ENCODE results near the gene LIME1. TPM values are rescaled to one million over a fixed set of nuclear protein-coding genes. Genes with fewer than 3 reads are reported as not detected.

Gene LIME1
- total RNA-seq, 4 donors from 2014 or later: 1.6 to 16.6 (median 4.8) TPM

- TF ChIP-seq, protein P1, sequence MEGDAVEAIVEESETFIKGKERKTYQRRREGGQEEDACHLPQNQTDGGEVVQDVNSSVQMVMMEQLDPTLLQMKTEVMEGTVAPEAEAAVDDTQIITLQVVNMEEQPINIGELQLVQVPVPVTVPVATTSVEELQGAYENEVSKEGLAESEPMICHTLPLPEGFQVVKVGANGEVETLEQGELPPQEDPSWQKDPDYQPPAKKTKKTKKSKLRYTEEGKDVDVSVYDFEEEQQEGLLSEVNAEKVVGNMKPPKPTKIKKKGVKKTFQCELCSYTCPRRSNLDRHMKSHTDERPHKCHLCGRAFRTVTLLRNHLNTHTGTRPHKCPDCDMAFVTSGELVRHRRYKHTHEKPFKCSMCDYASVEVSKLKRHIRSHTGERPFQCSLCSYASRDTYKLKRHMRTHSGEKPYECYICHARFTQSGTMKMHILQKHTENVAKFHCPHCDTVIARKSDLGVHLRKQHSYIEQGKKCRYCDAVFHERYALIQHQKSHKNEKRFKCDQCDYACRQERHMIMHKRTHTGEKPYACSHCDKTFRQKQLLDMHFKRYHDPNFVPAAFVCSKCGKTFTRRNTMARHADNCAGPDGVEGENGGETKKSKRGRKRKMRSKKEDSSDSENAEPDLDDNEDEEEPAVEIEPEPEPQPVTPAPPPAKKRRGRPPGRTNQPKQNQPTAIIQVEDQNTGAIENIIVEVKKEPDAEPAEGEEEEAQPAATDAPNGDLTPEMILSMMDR (IDR thresholded peaks at IDR 0.05; ENCODE audit: low read depth): no peak
These were observed 4.3 kb downstream of the LIME1 start for GRCh38 chr20:63740627-63741353.

DNA sequence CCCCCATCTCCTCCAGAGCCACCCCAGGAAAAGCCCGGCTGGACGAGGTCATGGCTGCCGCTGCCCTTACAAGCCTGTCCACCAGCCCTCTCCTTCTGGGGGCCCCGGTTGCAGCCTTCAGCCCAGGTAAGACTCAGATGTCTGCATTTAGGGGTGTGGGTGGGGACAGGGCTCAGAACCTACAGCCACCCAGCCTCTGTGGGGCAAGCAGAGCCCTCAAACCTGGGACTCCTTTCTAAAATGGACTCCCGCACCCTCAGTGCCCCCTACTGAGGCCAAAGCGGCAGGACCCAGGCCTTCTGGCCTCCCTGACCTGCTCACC lies 4.9 kb downstream of the LIME1 start:
- TF ChIP-seq, protein P1 (IDR thresholded peaks at IDR 0.05; ENCODE audit: low read depth): no peak

- TF ChIP-seq, protein P1 (IDR thresholded peaks at IDR 0.05; ENCODE audit: low read depth): no peak
These were observed 5.4 kb downstream of the LIME1 start for GRCh38 chr20:63741676-63742380.

GRCh38 chr20:63742381-63743024 lies 6.0 kb downstream of the LIME1 start:
- TF ChIP-seq, protein P1 (IDR thresholded peaks at IDR 0.05; ENCODE audit: low read depth): no peak

DNA sequence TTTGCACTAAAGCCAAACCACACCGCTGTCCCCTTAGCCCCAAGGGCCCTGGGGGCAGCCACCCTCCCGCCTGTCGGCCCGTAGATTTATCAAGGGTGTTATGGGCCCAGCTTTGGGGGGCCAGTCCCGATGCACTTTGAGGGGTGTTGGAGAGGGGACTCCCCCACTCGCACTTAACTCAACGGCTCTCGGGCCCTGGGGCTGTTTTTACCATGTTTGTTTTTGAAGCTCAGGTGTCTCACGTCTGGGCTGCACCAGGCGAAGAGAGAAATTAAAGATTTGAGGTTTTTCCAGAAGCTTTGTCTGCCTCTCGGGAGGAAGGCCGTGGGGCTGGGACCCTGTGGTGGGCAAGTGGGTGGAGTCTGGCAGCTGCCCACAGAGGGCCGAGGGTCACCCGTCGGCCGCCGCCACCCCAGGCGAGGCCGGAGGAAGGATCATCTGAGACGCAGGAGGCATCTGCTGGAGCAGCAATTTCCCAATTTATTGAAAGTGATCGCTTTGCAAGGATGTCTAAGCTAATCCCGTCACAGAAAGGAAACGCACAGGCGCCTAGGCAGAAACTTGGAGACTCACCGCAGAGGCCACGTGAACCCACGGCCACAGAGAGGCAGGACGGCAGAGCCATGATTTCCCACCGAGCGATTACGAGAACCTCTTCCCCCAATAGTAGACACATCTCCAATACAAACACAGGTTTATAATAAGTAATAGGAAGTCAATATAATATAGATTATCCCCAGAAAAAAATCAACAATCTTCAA lies 6.9 kb downstream of the LIME1 start:
- TF ChIP-seq, protein P1 (IDR thresholded peaks at IDR 0.05; ENCODE audit: low read depth): no peak

GRCh38 chr20:63744158-63744557 lies 7.7 kb downstream of the LIME1 start:
- TF ChIP-seq, protein P1 (IDR thresholded peaks at IDR 0.05; ENCODE audit: low read depth): no peak
